K562 (cell line): ENCODE results near the gene ITPR1. TPM values are rescaled to one million over a fixed set of nuclear protein-coding genes. Genes with fewer than 3 reads are reported as not detected.
A peak's percentile ranks its signal among the peaks of the same experiment; 100 is the strongest.

Experiments
- ATAC-seq: fragments of 200-7000 bp; cut with Tn5 transposase; 3 replicates; pipeline ENCODE4 v1.9.1; 2020; ENCODE audit warnings: moderate library complexity
- BruUV-seq: library from RNA; stranded (reverse); fragments of 400-500 nt; replicated peaks from 2 replicates; lab custom pipeline; 2021; lab: Mats Ljungman, UMichigan
- CTCF ChIA-PET: fragments of 300-600 bp; formaldehyde crosslinking; extraction: SDS; loops from one replicate; lab custom pipeline; 2021; ENCODE audit warnings: low intra/inter-chr PET ratio; lab: Yijun Ruan, JAX
- POLR2A ChIA-PET: fragments of 300-600, 350-650 bp; sonication (Branson Sonifier 250); formaldehyde crosslinking; extraction: SDS; loops from one replicate; lab custom pipeline; 2021; ENCODE audit warnings: antibody characterized with exemption, inconsistent platforms; lab: Yijun Ruan, JAX
- DNase-seq, 4 experiments: peaks; one replicate each; pipeline versions ENCODE4 v3.0.0 to v3.0.0-alpha.2; 2011 to 2018; ENCODE audit warnings: low spot score in 3 of 4, mixed read lengths in 3 of 4; ENCODE audit errors: extremely low read depth in 1 of 4
- FAIRE-seq: peaks from 2 replicates; lab custom pipeline; 2011; peaks lifted over from hg19 to GRCh38; lab: Jason Lieb, UNC
- H2AFZ ChIP-seq: 2 replicates; pipeline ENCODE4 v1.6.0; 2011; ENCODE audit warnings: low read depth, low read length, control low read depth, inconsistent platforms
- H3K27ac ChIP-seq: fragments of 200-600 bp; 3 replicates; pipeline ENCODE4 v1.8.0; 2011; ENCODE audit warnings: low read depth, mild to moderate bottlenecking, control low read depth, inconsistent platforms, low read length, moderate library complexity, mixed read lengths; ENCODE audit errors: extremely low read depth
- H3K27me3 ChIP-seq, 2 experiments: fragments of 300-600 bp in 1 of 2; 2 replicates in 1 of 2; 3 replicates in 1 of 2; pipeline versions ENCODE4 v1.6.0 to v1.8.0; 2011; ENCODE audit warnings: inconsistent platforms in 2 of 2, low read length in 2 of 2, mild to moderate bottlenecking in 1 of 2, mixed read lengths in 1 of 2, moderate library complexity in 1 of 2; ENCODE audit not compliant: control insufficient read depth in 2 of 2, insufficient read depth in 2 of 2
- H3K36me3 ChIP-seq: fragments of 300-600 bp; 3 replicates; pipeline ENCODE4 v1.8.0; 2011; ENCODE audit warnings: mild to moderate bottlenecking, low read length, inconsistent platforms; ENCODE audit not compliant: control insufficient read depth, insufficient read depth
- H3K4me1 ChIP-seq, 2 experiments: fragments of 200-600 bp in 1 of 2; replicated peaks in 1 of 2; 2 replicates in 1 of 2; 3 replicates in 1 of 2; pipeline versions ENCODE4 v1.5.1 to v1.8.0; 2011; ENCODE audit warnings: inconsistent platforms in 2 of 2, low read length in 2 of 2, mild to moderate bottlenecking in 1 of 2, mixed read lengths in 1 of 2, moderate library complexity in 1 of 2; ENCODE audit not compliant: control insufficient read depth in 2 of 2, insufficient read depth in 2 of 2
- H3K4me2 ChIP-seq: 2 replicates; pipeline ENCODE4 v1.6.1; 2011; ENCODE audit warnings: low read length, control low read depth, inconsistent platforms, mixed read lengths; ENCODE audit not compliant: insufficient read depth
- H3K4me3 ChIP-seq: fragments of 200-600 bp; sonication (generic), shearing (Covaris generic); 2 replicates; pipeline ENCODE4 v1.5.1; 2016; ENCODE audit warnings: control low read depth, inconsistent platforms
- H3K79me2 ChIP-seq: fragments of 200-600 bp; 3 replicates; pipeline ENCODE4 v1.8.0; 2011; ENCODE audit warnings: low read length, inconsistent platforms; ENCODE audit not compliant: control insufficient read depth, insufficient read depth
- H3K9ac ChIP-seq, 2 experiments: 2 replicates each; pipeline versions ENCODE4 v1.6.0 to v1.6.1; 2011; ENCODE audit warnings: low read depth in 2 of 2, low read length in 2 of 2, control low read depth in 1 of 2, inconsistent platforms in 1 of 2, mild to moderate bottlenecking in 1 of 2, mixed read lengths in 1 of 2; ENCODE audit not compliant: insufficient read depth in 1 of 2
- H3K9me1 ChIP-seq: one replicate; pipeline ENCODE4 v1.6.0; 2011; ENCODE audit warnings: inconsistent platforms, mild to moderate bottlenecking, low read length, moderate library complexity; ENCODE audit not compliant: control insufficient read depth, insufficient read depth
- H3K9me3 ChIP-seq: replicated peaks from 2 replicates; pipeline ENCODE4 v1.5.1; 2011; ENCODE audit warnings: low read depth, low read length, inconsistent platforms; ENCODE audit not compliant: control insufficient read depth, insufficient read depth
- H4K20me1 ChIP-seq: replicated peaks from 2 replicates; pipeline ENCODE4 v1.6.1; 2011; ENCODE audit warnings: low read length, inconsistent platforms, mixed read lengths; ENCODE audit not compliant: control insufficient read depth, insufficient read depth
- MCM2 ChIP-seq: fragments of 450-650 bp; IDR thresholded peaks from 2 replicates; pipeline ENCODE4 v1.6.1; 2017; ENCODE audit warnings: low read depth, mild to moderate bottlenecking
- NFIC ChIP-seq: fragments of 450-650 bp; IDR thresholded peaks from 2 replicates; pipeline ENCODE4 v1.6.1; 2017; ENCODE audit warnings: mild to moderate bottlenecking, inconsistent platforms
- RCOR1 ChIP-seq, 2 experiments: IDR thresholded peaks; 2 replicates each; pipeline ENCODE4 v1.6.1; 2012; ENCODE audit warnings: low read depth in 2 of 2, low read length in 2 of 2, borderline replicate concordance in 1 of 2, improper control_type of control experiment in 1 of 2
- ZFX ChIP-seq: sonication (generic); formaldehyde crosslinking; IDR thresholded peaks from 2 replicates; pipeline ENCODE4 v1.8.0; 2022; ENCODE audit warnings: mild to moderate bottlenecking, missing genetic modification reagents, moderate library complexity
- ZNF146 ChIP-seq: IDR thresholded peaks from one replicate; pipeline ENCODE4 v1.6.1; 2018; ENCODE audit warnings: missing compliant biosample characterization; ENCODE audit not compliant: unreplicated experiment
- WGBS: fragments of 100-300 bp; shearing (Covaris generic); methylation state at CpG from one replicate; pipeline ENCODE4 v1.1.6; 2016; ENCODE audit warnings: low coverage, mixed read lengths; ENCODE audit not compliant: insufficient coverage; ENCODE audit errors: missing lambda C conversion rate; 5-methylcytosine and 5-hydroxymethylcytosine counted together
- in situ Hi-C: fragments of 300-500 bp; cut with MboI; formaldehyde crosslinking; loops from 4 replicates; pipeline ENCODE4 v1.15.0; 2018; ENCODE audit warnings: inconsistent platforms, mixed read lengths
- intact Hi-C: fragments of 100-400 bp; cut with micrococcal nuclease; formaldehyde crosslinking; loops from 2 replicates; pipeline ENCODE4 v1.14.2; 2022
- polyA plus RNA-seq, 8 experiments: library from polyadenylated mRNA; depleted of rRNA in 4 of 8; stranded (reverse) in 5 of 8; unstranded in 3 of 8; fragments of >200 nt; fragmentation: Nextera tagmentation in 2 of 8; fragmentation: Illumina TruSeq in 1 of 8; extraction: Ambion mirVana in 2 of 8; extraction: Trizol in 1 of 8; gene quantifications; 2 replicates each; pipeline versions ENCODE4 v1.2.1 to v1.2.3, GENCODE V29; 2011 to 2014; ENCODE audit warnings: inconsistent platforms in 1 of 8, missing spikeins in 1 of 8
- total RNA-seq, 7 experiments: library from RNA; depleted of rRNA in 6 of 7; stranded (reverse); fragments of >200 nt in 6 of 7; fragmentation: Illumina TruSeq in 2 of 7; extraction: Trizol in 2 of 7; gene quantifications; 2 replicates each; pipeline versions ENCODE4 v1.2.1 to v1.2.3, GENCODE V29; 2011 to 2021; ENCODE audit warnings: low replicate concordance in 1 of 7

ITPR1 gene
- total and polyA plus RNA-seq, 9 of the 15 experiments (the other 6 are each of a cell fraction or from before 2014, with no cell fraction given) = 22.4 to 40.0 (median 27.4) TPM

- ChIA-PET POLR2A (interaction anchor here (0.5 to 1.3 kb wide), 2 partner anchors 151 to 276 kb away, joined by 3 to 4 read pairs; partner anchors contain the start of gene ITPR1), CTCF (no interaction called here)
- Histone ChIP-seq H3K4me3 (no peak overlapping the region), H3K36me3 (peaks cover 13% of the 10 kb centered on the region), H2AFZ (no peak overlapping the region), H3K27me3 (no peaks in the 10 kb centered on the region), H3K9ac (no peak overlapping the region), H4K20me1 (0 out of 2 replicates have a peak, but pooled peaks cover 3% of the 10 kb centered on the region), H3K9me1 (no peaks in the 10 kb centered on the region), H3K79me2 (no peaks in the 10 kb centered on the region), H3K9me3 (no peaks in the 10 kb centered on the region), H3K4me1 (peaks cover 3 to 17% of the 10 kb centered on the region in 2 experiments; a peak in 3 of 5 replicates), H3K27ac (no peak overlapping the region), H3K4me2 (no peak overlapping the region)
- ATAC-seq (no peak), DNase-seq (no peak), FAIRE-seq (no peak)
- intact Hi-C loops = loop anchor here (5.0 kb wide), 1 partner anchor 48 kb away; no protein-coding TSS in a partner anchor
- in situ Hi-C loops = loop anchor here (5.0 kb wide), 1 partner anchor 293 kb away; no protein-coding TSS in a partner anchor
- no TSS peak for BruUV-seq
- no peak for TF ChIP-seq NFIC
- TF ChIP-seq ZFX (CRISPR knock-in tag) = 0 out of 2 replicates have a peak, but pooled peaks have one; percentile 17
- 86% methylated on average over 3 of the region's 3 CpGs for WGBS
Measured at GRCh38 chr3:4644951-4645350, 151.8 kb downstream of the ITPR1 start.

- WGBS = 92% methylated on average over 6 of the region's 6 CpGs
- Histone ChIP-seq H3K79me2 (no peaks in the 10 kb centered on the region), H4K20me1 (0 out of 2 replicates have a peak, but pooled peaks cover 3% of the 10 kb centered on the region), H3K9me3 (no peaks in the 10 kb centered on the region), H3K27ac (no peak overlapping the region), H3K27me3 (no peaks in the 10 kb centered on the region), H2AFZ (no peak overlapping the region), H3K9ac (0 out of 4 replicates have a peak overlapping the region, but pooled peaks of 1 of the 2 experiments have one; percentile 12), H3K36me3 (peaks cover 13% of the 10 kb centered on the region), H3K4me3 (no peak overlapping the region), H3K4me2 (no peak overlapping the region), H3K9me1 (no peaks in the 10 kb centered on the region), H3K4me1 (peaks cover 3 to 17% of the 10 kb centered on the region in 2 experiments; a peak in 3 of 5 replicates)
- no TSS peak for BruUV-seq
- in situ Hi-C loops (no loop called here), intact Hi-C loops (no loop called here)
- ChIA-PET CTCF (no interaction called here), POLR2A (no interaction called here)
- DNase-seq = no peak
- TF ChIP-seq MCM2 (no peak), ZNF146 (CRISPR knock-in tag) (no peak), RCOR1 (IDR thresholded peaks at IDR 0.05; ENCODE audit: borderline replicate concordance in 1 of 2, low read depth in 2 of 2, low read length in 2 of 2) (no peak)
- no peak for ATAC-seq
- FAIRE-seq = no peak
Measured at GRCh38 chr3:4645468-4645867, 152.3 kb downstream of the ITPR1 start.
